Uterus (tissue), 4 donors: ENCODE measurements around the gene MOB2. TPM values are rescaled to one million over a fixed set of nuclear protein-coding genes. Genes with fewer than 3 reads are reported as not detected.

Source experiments
- DNase-seq, 2 donors: peaks; one replicate each; pipeline ENCODE4 v3.0.0-alpha.2; 2019 to 2020
- H3K27ac ChIP-seq, 2 donors: fragments of 200-600 bp; sonication (generic); 1 replicate in 1 of 2; 2 replicates in 1 of 2; pipeline ENCODE4 v1.5.1; 2016 to 2018
- H3K27me3 ChIP-seq, 2 donors: fragments of 200-600 bp; sonication (generic); one replicate each; pipeline ENCODE4 v1.5.1; 2018 to 2019; ENCODE audit warnings: control low read depth in 1 of 2
- H3K36me3 ChIP-seq, 2 donors: fragments of 200-600 bp; sonication (generic); one replicate each; pipeline ENCODE4 v1.5.1; 2019; ENCODE audit warnings: control low read depth in 1 of 2
- H3K4me1 ChIP-seq, 2 donors: fragments of 200-600 bp; sonication (generic); one replicate each; pipeline ENCODE4 v1.5.1; 2018 to 2019; ENCODE audit warnings: control low read depth in 1 of 2
- H3K4me3 ChIP-seq, 2 donors: fragments of 200-600 bp; sonication (generic); 1 replicate in 1 of 2; 2 replicates in 1 of 2; pipeline ENCODE4 v1.5.1; 2018 to 2019; ENCODE audit warnings: mild to moderate bottlenecking in 1 of 2
- H3K9me3 ChIP-seq, 2 donors: fragments of 200-600 bp; sonication (generic); one replicate each; pipeline ENCODE4 v1.5.1; 2019; ENCODE audit warnings: control low read depth in 1 of 2
- CTCF ChIP-seq, 4 experiments: fragments of 200-600 bp in 2 of 4; fragments of 450-650 bp in 2 of 4; sonication (generic) in 2 of 4; IDR thresholded peaks; one replicate each; pipeline ENCODE4 v1.5.1; 2016 to 2019; ENCODE audit warnings: antibody characterized with exemption in 4 of 4, mild to moderate bottlenecking in 2 of 4, moderate library complexity in 1 of 4
- POLR2A ChIP-seq, 2 donors: fragments of 450-650 bp; IDR thresholded peaks; one replicate each; pipeline ENCODE4 v1.6.1; 2016; ENCODE audit warnings: antibody characterized with exemption in 2 of 2, mild to moderate bottlenecking in 1 of 2, moderate library complexity in 1 of 2
- intact Hi-C: fragments of 100-400 bp; cut with DNase I; formaldehyde crosslinking; loops from one replicate; pipeline ENCODE4 v1.15.1; 2023; ENCODE audit warnings: low total_unique reads
- total RNA-seq, 4 donors: library from RNA; depleted of rRNA in 3 of 4; stranded (reverse); fragments of >200 nt in 3 of 4; gene quantifications; one replicate each; pipeline versions ENCODE4 v1.1.0 to v1.2.4, GENCODE V29; 2014 to 2023
- donor health status: DM: yes; HTN: yes; CAD: no.

Gene MOB2
- total RNA-seq, 4 donors from 2014 or later, result 17.1 to 72.6 (median 23.6) TPM

GRCh38 chr11:1421291-1421690 lies 65.3 kb downstream of the MOB2 start:
- H3K4me1 ChIP-seq, result no peaks in the 10 kb centered on the region
- H3K9me3 ChIP-seq, result peaks cover 0 to 32% of the 10 kb centered on the region in 2 donors
- TF ChIP-seq CTCF (IDR thresholded peaks at IDR 0.05), result no peak
- no peak for TF ChIP-seq POLR2A (IDR thresholded peaks at IDR 0.05)
- no peak for DNase-seq
- intact Hi-C loops, result no loop called here
- H3K27ac ChIP-seq, result no peak overlapping the region
- no peak overlapping the region for H3K4me3 ChIP-seq
- no peaks in the 10 kb centered on the region for H3K36me3 ChIP-seq
- no peaks in the 10 kb centered on the region for H3K27me3 ChIP-seq

- Histone ChIP-seq H3K27ac (no peak overlapping the region), H3K36me3 (no peaks in the 10 kb centered on the region), H3K4me1 (no peaks in the 10 kb centered on the region), H3K27me3 (no peaks in the 10 kb centered on the region), H3K9me3 (peaks cover 0 to 34% of the 10 kb centered on the region in 2 donors), H3K4me3 (no peak overlapping the region)
- TF ChIP-seq POLR2A (IDR thresholded peaks at IDR 0.05) (no peak), CTCF (IDR thresholded peaks at IDR 0.05) (no peak)
- intact Hi-C loops, result no loop called here
- no peak for DNase-seq
These were observed 66.8 kb downstream of the MOB2 start for GRCh38 chr11:1419811-1420210.

Other genes with a start within 250 kb of the MOB2 start
- 10 to 100 TPM in 3 of 4 donors, 1 to 10 TPM in 1; 5.9 to 86.8 (median 36.2) TPM for gene TOLLIP, start 177.1 kb downstream of the MOB2 start, total RNA-seq
- 1 to 10 TPM in 2 of 4 donors, not detected in 2; 1.5 to 2.2 TPM for gene BRSK2, start 96.8 kb downstream of the MOB2 start, total RNA-seq
- 10 to 100 TPM in 1 of 4 donors, 1 to 10 TPM in 2, under 1 TPM in 1; under 0.01 to 21.7 (median 3.1) TPM for gene DUSP8, start 85.5 kb upstream of the MOB2 start, total RNA-seq
- not detected for gene KRTAP5-1, start 98.5 kb upstream of the MOB2 start, total RNA-seq
- gene KRTAP5-2, start 111.5 kb upstream of the MOB2 start, total RNA-seq, result not detected
- not detected for gene KRTAP5-3, start 121.7 kb upstream of the MOB2 start, total RNA-seq
- not detected for gene KRTAP5-4, start 135.4 kb upstream of the MOB2 start, total RNA-seq
- not detected for gene KRTAP5-5, start 143.0 kb upstream of the MOB2 start, total RNA-seq
- gene KRTAP5-6, start 210.4 kb upstream of the MOB2 start, total RNA-seq, result not detected